ENCODE measurements around the gene PHC2.

Gene PHC2

GRCh38 chr1:33396188-33397124, 34.4 kb downstream of the PHC2 start:
- Histone ChIP-seq H3K27me3 (ENCODE audit: insufficient read depth, low read depth) (no peaks in the 10 kb centered on the region), H2AFZ (ENCODE audit: low read depth) (no peak overlapping the region), H3K4me2 (no peak overlapping the region), H4K20me1 (ENCODE audit: insufficient read depth) (no peaks in the 10 kb centered on the region), H3K9ac (no peak overlapping the region), H3K36me3 (ENCODE audit: insufficient read depth) (no peaks in the 10 kb centered on the region), H3K27ac (no peak overlapping the region), H3K79me2 (ENCODE audit: insufficient read depth, low read depth) (no peaks in the 10 kb centered on the region), H3K4me1 (ENCODE audit: low read depth, poor library complexity, severe bottlenecking) (peaks cover 30% of the 10 kb centered on the region), H3K4me3 (IDR thresholded peaks at IDR 0.05; ENCODE audit: insufficient read depth, low read depth, low read length) (no peak overlapping the region)
- no peak for TF ChIP-seq CTCF (conservative IDR thresholded peaks at IDR 0.05; ENCODE audit: low read depth, low read length)

DNA sequence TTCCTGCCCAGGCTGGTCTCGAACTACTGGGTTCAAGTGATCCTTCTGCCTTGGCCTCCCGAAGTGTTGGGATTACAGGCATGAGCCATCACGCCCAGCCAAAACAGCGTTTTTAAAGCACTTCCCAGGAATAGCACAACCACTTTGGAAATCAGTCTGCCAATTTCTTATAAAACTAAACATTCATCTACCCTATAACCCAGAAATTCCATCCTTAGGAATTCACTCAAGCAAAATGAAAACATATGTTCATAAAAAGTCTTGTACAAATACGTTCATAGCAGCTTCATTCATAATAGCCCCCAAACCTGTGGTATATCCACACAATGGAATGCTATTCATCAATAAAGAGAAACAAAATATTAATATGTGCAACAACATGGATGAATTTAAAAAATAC, 36.1 kb downstream of the PHC2 start:
- Histone ChIP-seq H3K4me3 (IDR thresholded peaks at IDR 0.05; ENCODE audit: insufficient read depth, low read depth, low read length) (no peak overlapping the region), H4K20me1 (ENCODE audit: insufficient read depth) (no peaks in the 10 kb centered on the region), H2AFZ (ENCODE audit: low read depth) (no peak overlapping the region), H3K27me3 (ENCODE audit: insufficient read depth, low read depth) (no peaks in the 10 kb centered on the region), H3K4me1 (ENCODE audit: low read depth, poor library complexity, severe bottlenecking) (peaks cover 30% of the 10 kb centered on the region), H3K79me2 (ENCODE audit: insufficient read depth, low read depth) (no peaks in the 10 kb centered on the region), H3K9ac (no peak overlapping the region), H3K4me2 (no peak overlapping the region), H3K27ac (no peak overlapping the region), H3K36me3 (ENCODE audit: insufficient read depth) (no peaks in the 10 kb centered on the region)
- TF ChIP-seq CTCF (conservative IDR thresholded peaks at IDR 0.05; ENCODE audit: low read depth, low read length) = no peak

- no peak overlapping the region for H2AFZ ChIP-seq (ENCODE audit: low read depth)
- H3K9ac ChIP-seq = no peak overlapping the region
- peaks cover 24% of the 10 kb centered on the region for H3K4me1 ChIP-seq (ENCODE audit: low read depth, poor library complexity, severe bottlenecking)
- H3K4me3 ChIP-seq (IDR thresholded peaks at IDR 0.05; ENCODE audit: insufficient read depth, low read depth, low read length) = no peak overlapping the region
- H3K36me3 ChIP-seq (ENCODE audit: insufficient read depth) = no peaks in the 10 kb centered on the region
- no peak overlapping the region for H3K27ac ChIP-seq
- H3K79me2 ChIP-seq (ENCODE audit: insufficient read depth, low read depth) = no peaks in the 10 kb centered on the region
- H3K27me3 ChIP-seq (ENCODE audit: insufficient read depth, low read depth) = no peaks in the 10 kb centered on the region
- H3K4me2 ChIP-seq = no peak overlapping the region
- TF ChIP-seq CTCF (conservative IDR thresholded peaks at IDR 0.05; ENCODE audit: low read depth, low read length) = no peak
- H4K20me1 ChIP-seq (ENCODE audit: insufficient read depth) = no peaks in the 10 kb centered on the region
These were observed 36.9 kb downstream of the PHC2 start for GRCh38 chr1:33393991-33394390.

GRCh38 chr1:33393524-33393923, 37.4 kb downstream of the PHC2 start:
- Histone ChIP-seq H3K4me2 (no peak overlapping the region), H3K36me3 (ENCODE audit: insufficient read depth) (no peaks in the 10 kb centered on the region), H3K27me3 (ENCODE audit: insufficient read depth, low read depth) (no peaks in the 10 kb centered on the region), H3K4me3 (IDR thresholded peaks at IDR 0.05; ENCODE audit: insufficient read depth, low read depth, low read length) (no peak overlapping the region), H3K79me2 (ENCODE audit: insufficient read depth, low read depth) (no peaks in the 10 kb centered on the region), H3K4me1 (ENCODE audit: low read depth, poor library complexity, severe bottlenecking) (peaks cover 19% of the 10 kb centered on the region), H3K27ac (no peak overlapping the region), H3K9ac (no peak overlapping the region), H4K20me1 (ENCODE audit: insufficient read depth) (no peaks in the 10 kb centered on the region), H2AFZ (ENCODE audit: low read depth) (no peak overlapping the region)
- no peak for TF ChIP-seq CTCF (conservative IDR thresholded peaks at IDR 0.05; ENCODE audit: low read depth, low read length)

Measured in KMS-11 (cell line).